K562 (cell line): ENCODE measurements around the gene ANO7. TPM values are rescaled to one million over a fixed set of nuclear protein-coding genes. Genes with fewer than 3 reads are reported as not detected.

Source experiments
- ATAC-seq: fragments of 200-7000 bp; cut with Tn5 transposase; 3 replicates; pipeline ENCODE4 v1.9.1; 2020; ENCODE audit warnings: moderate library complexity
- BruUV-seq: library from RNA; stranded (reverse); fragments of 400-500 nt; replicated peaks from 2 replicates; lab custom pipeline; 2021; lab: Mats Ljungman, UMichigan
- CTCF ChIA-PET: fragments of 300-600 bp; formaldehyde crosslinking; extraction: SDS; loops from one replicate; lab custom pipeline; 2021; ENCODE audit warnings: low intra/inter-chr PET ratio; lab: Yijun Ruan, JAX
- POLR2A ChIA-PET: fragments of 300-600, 350-650 bp; sonication (Branson Sonifier 250); formaldehyde crosslinking; extraction: SDS; loops from one replicate; lab custom pipeline; 2021; ENCODE audit warnings: antibody characterized with exemption, inconsistent platforms; lab: Yijun Ruan, JAX
- DNase-seq, 4 experiments: peaks; one replicate each; pipeline versions ENCODE4 v3.0.0 to v3.0.0-alpha.2; 2011 to 2018; ENCODE audit warnings: low spot score in 3 of 4, mixed read lengths in 3 of 4; ENCODE audit errors: extremely low read depth in 1 of 4
- FAIRE-seq: peaks from 2 replicates; lab custom pipeline; 2011; peaks lifted over from hg19 to GRCh38; lab: Jason Lieb, UNC
- H2AFZ ChIP-seq: 2 replicates; pipeline ENCODE4 v1.6.0; 2011; ENCODE audit warnings: low read depth, low read length, control low read depth, inconsistent platforms
- H3K27ac ChIP-seq: fragments of 200-600 bp; 3 replicates; pipeline ENCODE4 v1.8.0; 2011; ENCODE audit warnings: low read depth, mild to moderate bottlenecking, control low read depth, inconsistent platforms, low read length, moderate library complexity, mixed read lengths; ENCODE audit errors: extremely low read depth
- H3K27me3 ChIP-seq, 2 experiments: fragments of 300-600 bp in 1 of 2; 2 replicates in 1 of 2; 3 replicates in 1 of 2; pipeline versions ENCODE4 v1.6.0 to v1.8.0; 2011; ENCODE audit warnings: inconsistent platforms in 2 of 2, low read length in 2 of 2, mild to moderate bottlenecking in 1 of 2, mixed read lengths in 1 of 2, moderate library complexity in 1 of 2; ENCODE audit not compliant: control insufficient read depth in 2 of 2, insufficient read depth in 2 of 2
- H3K36me3 ChIP-seq: fragments of 300-600 bp; 3 replicates; pipeline ENCODE4 v1.8.0; 2011; ENCODE audit warnings: mild to moderate bottlenecking, low read length, inconsistent platforms; ENCODE audit not compliant: control insufficient read depth, insufficient read depth
- H3K4me1 ChIP-seq, 2 experiments: fragments of 200-600 bp in 1 of 2; replicated peaks in 1 of 2; 2 replicates in 1 of 2; 3 replicates in 1 of 2; pipeline versions ENCODE4 v1.5.1 to v1.8.0; 2011; ENCODE audit warnings: inconsistent platforms in 2 of 2, low read length in 2 of 2, mild to moderate bottlenecking in 1 of 2, mixed read lengths in 1 of 2, moderate library complexity in 1 of 2; ENCODE audit not compliant: control insufficient read depth in 2 of 2, insufficient read depth in 2 of 2
- H3K4me2 ChIP-seq: 2 replicates; pipeline ENCODE4 v1.6.1; 2011; ENCODE audit warnings: low read length, control low read depth, inconsistent platforms, mixed read lengths; ENCODE audit not compliant: insufficient read depth
- H3K4me3 ChIP-seq: fragments of 200-600 bp; sonication (generic), shearing (Covaris generic); 2 replicates; pipeline ENCODE4 v1.5.1; 2016; ENCODE audit warnings: control low read depth, inconsistent platforms
- H3K79me2 ChIP-seq: fragments of 200-600 bp; 3 replicates; pipeline ENCODE4 v1.8.0; 2011; ENCODE audit warnings: low read length, inconsistent platforms; ENCODE audit not compliant: control insufficient read depth, insufficient read depth
- H3K9ac ChIP-seq, 2 experiments: 2 replicates each; pipeline versions ENCODE4 v1.6.0 to v1.6.1; 2011; ENCODE audit warnings: low read depth in 2 of 2, low read length in 2 of 2, control low read depth in 1 of 2, inconsistent platforms in 1 of 2, mild to moderate bottlenecking in 1 of 2, mixed read lengths in 1 of 2; ENCODE audit not compliant: insufficient read depth in 1 of 2
- H3K9me1 ChIP-seq: one replicate; pipeline ENCODE4 v1.6.0; 2011; ENCODE audit warnings: inconsistent platforms, mild to moderate bottlenecking, low read length, moderate library complexity; ENCODE audit not compliant: control insufficient read depth, insufficient read depth
- H3K9me3 ChIP-seq: replicated peaks from 2 replicates; pipeline ENCODE4 v1.5.1; 2011; ENCODE audit warnings: low read depth, low read length, inconsistent platforms; ENCODE audit not compliant: control insufficient read depth, insufficient read depth
- H4K20me1 ChIP-seq: replicated peaks from 2 replicates; pipeline ENCODE4 v1.6.1; 2011; ENCODE audit warnings: low read length, inconsistent platforms, mixed read lengths; ENCODE audit not compliant: control insufficient read depth, insufficient read depth
- BACH1 ChIP-seq: fragments of 200-800 bp; sonication (Bioruptor generic); IDR thresholded peaks from 2 replicates; pipeline ENCODE4 v1.6.1; 2016; ENCODE audit warnings: missing genetic modification characterization, missing compliant biosample characterization
- NFE2L1 ChIP-seq: fragments of 450-650 bp; IDR thresholded peaks from 2 replicates; pipeline ENCODE4 v1.6.1; 2016; ENCODE audit warnings: missing genetic modification characterization, low read depth, mild to moderate bottlenecking, missing compliant biosample characterization, moderate library complexity, borderline replicate concordance
- NR2C1 ChIP-seq, 2 experiments: fragments of 450-650 bp; IDR thresholded peaks; 2 replicates each; pipeline ENCODE4 v1.6.1; 2017; ENCODE audit warnings: mild to moderate bottlenecking in 2 of 2, antibody characterized with exemption in 1 of 2, inconsistent platforms in 1 of 2, missing compliant biosample characterization in 1 of 2, missing genetic modification characterization in 1 of 2
- PHF8 ChIP-seq: fragments of 200-600 bp; sonication (generic); IDR thresholded peaks from 2 replicates; pipeline ENCODE4 v1.6.1; 2012; ENCODE audit warnings: mixed run types, mild to moderate bottlenecking, inconsistent platforms, low read length, moderate library complexity, borderline replicate concordance
- POLR2H ChIP-seq: IDR thresholded peaks from 2 replicates; pipeline ENCODE4 v1.6.1; 2016; ENCODE audit warnings: missing genetic modification characterization, low read depth, mild to moderate bottlenecking, control low read depth, missing compliant biosample characterization, moderate library complexity
- PTBP1 ChIP-seq: fragments of 200-400 bp; formaldehyde crosslinking; IDR thresholded peaks from 2 replicates; pipeline ENCODE4 v1.6.1; 2017; ENCODE audit warnings: low read depth, low read length
- ZNF584 ChIP-seq: fragments of 200-800 bp; sonication (Bioruptor generic); IDR thresholded peaks from 2 replicates; pipeline ENCODE4 v1.6.1; 2016; ENCODE audit warnings: low read depth, mild to moderate bottlenecking, missing genetic modification characterization, missing compliant biosample characterization
- WGBS: fragments of 100-300 bp; shearing (Covaris generic); methylation state at CpG from one replicate; pipeline ENCODE4 v1.1.6; 2016; ENCODE audit warnings: low coverage, mixed read lengths; ENCODE audit not compliant: insufficient coverage; ENCODE audit errors: missing lambda C conversion rate; 5-methylcytosine and 5-hydroxymethylcytosine counted together
- in situ Hi-C: fragments of 300-500 bp; cut with MboI; formaldehyde crosslinking; loops from 4 replicates; pipeline ENCODE4 v1.15.0; 2018; ENCODE audit warnings: inconsistent platforms, mixed read lengths
- intact Hi-C: fragments of 100-400 bp; cut with micrococcal nuclease; formaldehyde crosslinking; loops from 2 replicates; pipeline ENCODE4 v1.14.2; 2022
- polyA plus RNA-seq, 8 experiments: library from polyadenylated mRNA; depleted of rRNA in 4 of 8; stranded (reverse) in 5 of 8; unstranded in 3 of 8; fragments of >200 nt; fragmentation: Nextera tagmentation in 2 of 8; fragmentation: Illumina TruSeq in 1 of 8; extraction: Ambion mirVana in 2 of 8; extraction: Trizol in 1 of 8; gene quantifications; 2 replicates each; pipeline versions ENCODE4 v1.2.1 to v1.2.3, GENCODE V29; 2011 to 2014; ENCODE audit warnings: inconsistent platforms in 1 of 8, missing spikeins in 1 of 8
- total RNA-seq, 7 experiments: library from RNA; depleted of rRNA in 6 of 7; stranded (reverse); fragments of >200 nt in 6 of 7; fragmentation: Illumina TruSeq in 2 of 7; extraction: Trizol in 2 of 7; gene quantifications; 2 replicates each; pipeline versions ENCODE4 v1.2.1 to v1.2.3, GENCODE V29; 2011 to 2021; ENCODE audit warnings: low replicate concordance in 1 of 7
- TF ChIP-seq, protein P1 (sequence below): fragments of 250-450 bp; sonication (Bioruptor Pico); IDR thresholded peaks from 2 replicates; pipeline ENCODE4 v1.4.0; 2020
- TF ChIP-seq, protein P2 (sequence below): fragments of 450-650 bp; IDR thresholded peaks from 2 replicates; pipeline ENCODE4 v1.7.1; 2018; ENCODE audit warnings: mild to moderate bottlenecking, low read depth; ENCODE audit not compliant: partially characterized antibody
- TF ChIP-seq, protein P3 (sequence below): sonication (generic); formaldehyde crosslinking; IDR thresholded peaks from 2 replicates; pipeline ENCODE4 v1.9.0; 2022; ENCODE audit warnings: mild to moderate bottlenecking, missing genetic modification reagents
- TF ChIP-seq, protein P4 (sequence below), 3 experiments: fragments of 200-800 bp in 1 of 3; fragments of 250-450 bp in 1 of 3; fragments of 450-650 bp in 1 of 3; sonication (Bioruptor Pico) in 1 of 3; sonication (Bioruptor generic) in 1 of 3; formaldehyde crosslinking in 1 of 3; IDR thresholded peaks; 2 replicates each; pipeline versions ENCODE4 v1.6.1 to v1.8.0; 2016 to 2022; ENCODE audit warnings: mild to moderate bottlenecking in 2 of 3, missing genetic modification characterization in 2 of 3, missing compliant biosample characterization in 1 of 3, moderate library complexity in 1 of 3

The ANO7 gene
- total and polyA plus RNA-seq, 9 of the 15 experiments (the other 6 are each of a cell fraction or from before 2014, with no cell fraction given), result 0.28 to 5.1 (median 1.1) TPM

DNA sequence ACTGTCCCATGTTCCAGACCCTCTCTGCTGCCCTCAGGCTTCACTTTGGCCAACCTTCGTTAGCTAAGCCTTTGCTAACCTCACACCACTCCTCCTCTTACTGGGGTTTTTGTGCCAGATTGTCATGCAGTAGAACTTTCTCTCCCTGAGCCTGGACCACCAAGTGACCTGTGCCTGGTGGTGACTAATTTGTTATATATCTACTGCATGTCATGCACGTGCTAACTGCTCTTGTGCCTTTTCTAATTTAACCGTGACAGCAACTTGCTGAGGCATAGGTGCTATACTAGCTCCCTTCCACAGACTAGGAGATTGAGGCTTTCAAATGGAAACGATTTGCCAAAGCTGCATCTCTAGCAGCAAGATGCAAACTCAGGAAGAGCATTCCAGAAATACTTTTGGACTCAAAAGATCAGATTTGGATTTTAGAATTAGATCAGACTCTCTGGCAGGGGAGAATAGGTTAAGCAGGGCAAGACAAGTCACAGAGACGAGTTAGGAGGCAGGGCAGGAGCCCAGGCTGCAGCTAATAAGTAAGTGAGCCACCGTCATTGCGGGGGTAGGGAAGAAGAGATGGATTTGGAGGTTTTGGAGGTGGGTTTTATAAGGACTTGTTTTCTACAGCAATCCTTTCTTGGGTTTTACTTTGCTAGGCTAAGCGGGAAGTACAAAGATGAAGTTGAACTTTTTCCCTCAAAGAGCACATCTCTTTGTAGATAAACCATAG is 36.4 kb upstream of the ANO7 start:
- Histone ChIP-seq H3K9ac (no peak overlapping the region), H3K4me2 (no peak overlapping the region), H3K9me3 (no peaks in the 10 kb centered on the region), H3K4me3 (no peak overlapping the region), H2AFZ (no peak overlapping the region), H3K27me3 (no peaks in the 10 kb centered on the region), H3K9me1 (no peaks in the 10 kb centered on the region), H3K27ac (no peak overlapping the region), H4K20me1 (peaks cover 2% of the 10 kb centered on the region; the same call in 1 of the 2 replicates), H3K79me2 (peaks cover 17% of the 10 kb centered on the region), H3K36me3 (peaks cover 16% of the 10 kb centered on the region; the same call in 2 of the 3 replicates), H3K4me1 (peaks cover 14 to 26% of the 10 kb centered on the region in 2 experiments; a peak in 4 of 5 replicates)
- in situ Hi-C loops, result no loop called here
- no peak for FAIRE-seq
- no TSS peak for BruUV-seq
- intact Hi-C loops, result no loop called here
- POLR2A ChIA-PET, result interaction anchor here (0.7 kb wide), 1 partner anchor 29 kb away, joined by 3 read pairs; no protein-coding TSS in a partner anchor
- 67% methylated on average over 8 of the region's 8 CpGs for WGBS
- no peak for DNase-seq
- CTCF ChIA-PET, result no interaction called here
- ATAC-seq, result no peak
- TF ChIP-seq PHF8, result no peak
- TF ChIP-seq NFE2L1 (tag), result no peak
- TF ChIP-seq, protein P1, sequence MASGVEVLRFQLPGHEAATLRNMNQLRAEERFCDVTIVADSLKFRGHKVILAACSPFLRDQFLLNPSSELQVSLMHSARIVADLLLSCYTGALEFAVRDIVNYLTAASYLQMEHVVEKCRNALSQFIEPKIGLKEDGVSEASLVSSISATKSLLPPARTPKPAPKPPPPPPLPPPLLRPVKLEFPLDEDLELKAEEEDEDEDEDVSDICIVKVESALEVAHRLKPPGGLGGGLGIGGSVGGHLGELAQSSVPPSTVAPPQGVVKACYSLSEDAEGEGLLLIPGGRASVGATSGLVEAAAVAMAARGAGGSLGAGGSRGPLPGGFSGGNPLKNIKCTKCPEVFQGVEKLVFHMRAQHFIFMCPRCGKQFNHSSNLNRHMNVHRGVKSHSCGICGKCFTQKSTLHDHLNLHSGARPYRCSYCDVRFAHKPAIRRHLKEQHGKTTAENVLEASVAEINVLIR, result no peak
- no peak for TF ChIP-seq POLR2H (tag)
- TF ChIP-seq, protein P2, sequence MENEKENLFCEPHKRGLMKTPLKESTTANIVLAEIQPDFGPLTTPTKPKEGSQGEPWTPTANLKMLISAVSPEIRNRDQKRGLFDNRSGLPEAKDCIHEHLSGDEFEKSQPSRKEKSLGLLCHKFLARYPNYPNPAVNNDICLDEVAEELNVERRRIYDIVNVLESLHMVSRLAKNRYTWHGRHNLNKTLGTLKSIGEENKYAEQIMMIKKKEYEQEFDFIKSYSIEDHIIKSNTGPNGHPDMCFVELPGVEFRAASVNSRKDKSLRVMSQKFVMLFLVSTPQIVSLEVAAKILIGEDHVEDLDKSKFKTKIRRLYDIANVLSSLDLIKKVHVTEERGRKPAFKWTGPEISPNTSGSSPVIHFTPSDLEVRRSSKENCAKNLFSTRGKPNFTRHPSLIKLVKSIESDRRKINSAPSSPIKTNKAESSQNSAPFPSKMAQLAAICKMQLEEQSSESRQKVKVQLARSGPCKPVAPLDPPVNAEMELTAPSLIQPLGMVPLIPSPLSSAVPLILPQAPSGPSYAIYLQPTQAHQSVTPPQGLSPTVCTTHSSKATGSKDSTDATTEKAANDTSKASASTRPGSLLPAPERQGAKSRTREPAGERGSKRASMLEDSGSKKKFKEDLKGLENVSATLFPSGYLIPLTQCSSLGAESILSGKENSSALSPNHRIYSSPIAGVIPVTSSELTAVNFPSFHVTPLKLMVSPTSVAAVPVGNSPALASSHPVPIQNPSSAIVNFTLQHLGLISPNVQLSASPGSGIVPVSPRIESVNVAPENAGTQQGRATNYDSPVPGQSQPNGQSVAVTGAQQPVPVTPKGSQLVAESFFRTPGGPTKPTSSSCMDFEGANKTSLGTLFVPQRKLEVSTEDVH, result no peak
- TF ChIP-seq, protein P3, sequence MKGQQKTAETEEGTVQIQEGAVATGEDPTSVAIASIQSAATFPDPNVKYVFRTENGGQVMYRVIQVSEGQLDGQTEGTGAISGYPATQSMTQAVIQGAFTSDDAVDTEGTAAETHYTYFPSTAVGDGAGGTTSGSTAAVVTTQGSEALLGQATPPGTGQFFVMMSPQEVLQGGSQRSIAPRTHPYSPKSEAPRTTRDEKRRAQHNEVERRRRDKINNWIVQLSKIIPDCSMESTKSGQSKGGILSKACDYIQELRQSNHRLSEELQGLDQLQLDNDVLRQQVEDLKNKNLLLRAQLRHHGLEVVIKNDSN, result no peak
- TF ChIP-seq, protein P4, sequence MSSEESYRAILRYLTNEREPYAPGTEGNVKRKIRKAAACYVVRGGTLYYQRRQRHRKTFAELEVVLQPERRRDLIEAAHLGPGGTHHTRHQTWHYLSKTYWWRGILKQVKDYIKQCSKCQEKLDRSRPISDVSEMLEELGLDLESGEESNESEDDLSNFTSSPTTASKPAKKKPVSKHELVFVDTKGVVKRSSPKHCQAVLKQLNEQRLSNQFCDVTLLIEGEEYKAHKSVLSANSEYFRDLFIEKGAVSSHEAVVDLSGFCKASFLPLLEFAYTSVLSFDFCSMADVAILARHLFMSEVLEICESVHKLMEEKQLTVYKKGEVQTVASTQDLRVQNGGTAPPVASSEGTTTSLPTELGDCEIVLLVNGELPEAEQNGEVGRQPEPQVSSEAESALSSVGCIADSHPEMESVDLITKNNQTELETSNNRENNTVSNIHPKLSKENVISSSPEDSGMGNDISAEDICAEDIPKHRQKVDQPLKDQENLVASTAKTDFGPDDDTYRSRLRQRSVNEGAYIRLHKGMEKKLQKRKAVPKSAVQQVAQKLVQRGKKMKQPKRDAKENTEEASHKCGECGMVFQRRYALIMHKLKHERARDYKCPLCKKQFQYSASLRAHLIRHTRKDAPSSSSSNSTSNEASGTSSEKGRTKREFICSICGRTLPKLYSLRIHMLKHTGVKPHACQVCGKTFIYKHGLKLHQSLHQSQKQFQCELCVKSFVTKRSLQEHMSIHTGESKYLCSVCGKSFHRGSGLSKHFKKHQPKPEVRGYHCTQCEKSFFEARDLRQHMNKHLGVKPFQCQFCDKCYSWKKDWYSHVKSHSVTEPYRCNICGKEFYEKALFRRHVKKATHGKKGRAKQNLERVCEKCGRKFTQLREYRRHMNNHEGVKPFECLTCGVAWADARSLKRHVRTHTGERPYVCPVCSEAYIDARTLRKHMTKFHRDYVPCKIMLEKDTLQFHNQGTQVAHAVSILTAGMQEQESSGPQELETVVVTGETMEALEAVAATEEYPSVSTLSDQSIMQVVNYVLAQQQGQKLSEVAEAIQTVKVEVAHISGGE (CRISPR knock-in tag; IDR thresholded peaks at IDR 0.05), result no peak
- TF ChIP-seq ZNF584 (CRISPR knock-in tag), result no peak
- no peak for TF ChIP-seq PTBP1
- TF ChIP-seq BACH1 (tag), result no peak
- no peak for TF ChIP-seq NR2C1 (IDR thresholded peaks at IDR 0.05)
- no peak for TF ChIP-seq NR2C1 (tag; IDR thresholded peaks at IDR 0.05)
